ENCODE measurements around the gene S100A9. TPM values are rescaled to one million over a fixed set of nuclear protein-coding genes. Genes with fewer than 3 reads are reported as not detected.

Gene S100A9
- total RNA-seq, 1 donor from 2014 or later: 1,065 TPM

DNA sequence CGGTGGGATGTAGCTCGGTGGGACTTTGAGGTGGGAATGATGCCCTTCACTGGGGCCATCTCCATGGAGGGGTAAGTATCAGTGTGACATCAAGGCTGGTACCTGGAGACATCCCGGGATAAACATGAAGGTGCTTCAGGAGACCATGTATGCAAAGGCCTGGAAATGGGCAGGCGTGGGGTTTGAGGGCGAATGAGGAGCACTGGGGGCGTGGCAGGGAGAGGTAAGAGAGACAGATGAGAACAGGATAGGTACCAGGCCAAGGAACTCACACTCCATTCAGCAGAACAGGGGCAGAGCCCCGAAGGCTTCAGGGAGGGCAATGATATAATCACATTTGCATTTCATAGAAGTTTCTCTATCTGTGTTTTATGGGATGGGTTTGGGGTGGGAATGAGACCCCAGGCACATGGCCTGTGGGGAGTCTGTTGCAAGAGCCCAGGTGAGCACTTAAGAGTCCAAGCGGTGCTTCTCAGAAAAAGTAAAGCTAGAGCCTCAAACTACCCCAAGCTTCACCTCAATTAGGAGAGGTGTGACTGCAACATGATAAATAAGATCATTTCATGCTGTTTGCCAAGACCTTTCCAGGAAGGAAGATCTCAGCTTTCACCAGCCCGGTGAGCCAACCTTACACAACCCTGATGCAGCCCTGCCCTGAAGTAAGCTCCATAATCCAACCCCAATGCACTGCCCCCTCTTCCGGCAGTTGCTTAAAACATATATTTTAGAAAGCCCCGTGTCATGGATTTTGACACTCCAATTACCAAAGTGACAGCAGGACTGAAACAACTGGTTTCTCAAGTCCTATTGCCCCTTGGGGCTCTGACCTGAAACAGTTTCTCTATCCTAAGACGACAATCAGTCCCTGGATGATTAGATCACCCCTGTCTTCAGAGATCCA is 7.4 kb downstream of the S100A9 start:
- DNase-seq (ENCODE audit: extremely low spot score, unreplicated experiment): no peak
- Mint-ChIP-seq H3K9me3 (no peaks in the 10 kb centered on the region), H3K36me3 (peaks cover 4% of the 10 kb centered on the region), H3K27me3 (peaks cover 8% of the 10 kb centered on the region), H3K4me1 (ENCODE audit: unreplicated experiment) (peaks cover 3% of the 10 kb centered on the region), H3K4me3 (peak overlapping the region; percentile 73), H3K27ac (peak overlapping the region; percentile 97)
- TF ChIP-seq, protein P1, sequence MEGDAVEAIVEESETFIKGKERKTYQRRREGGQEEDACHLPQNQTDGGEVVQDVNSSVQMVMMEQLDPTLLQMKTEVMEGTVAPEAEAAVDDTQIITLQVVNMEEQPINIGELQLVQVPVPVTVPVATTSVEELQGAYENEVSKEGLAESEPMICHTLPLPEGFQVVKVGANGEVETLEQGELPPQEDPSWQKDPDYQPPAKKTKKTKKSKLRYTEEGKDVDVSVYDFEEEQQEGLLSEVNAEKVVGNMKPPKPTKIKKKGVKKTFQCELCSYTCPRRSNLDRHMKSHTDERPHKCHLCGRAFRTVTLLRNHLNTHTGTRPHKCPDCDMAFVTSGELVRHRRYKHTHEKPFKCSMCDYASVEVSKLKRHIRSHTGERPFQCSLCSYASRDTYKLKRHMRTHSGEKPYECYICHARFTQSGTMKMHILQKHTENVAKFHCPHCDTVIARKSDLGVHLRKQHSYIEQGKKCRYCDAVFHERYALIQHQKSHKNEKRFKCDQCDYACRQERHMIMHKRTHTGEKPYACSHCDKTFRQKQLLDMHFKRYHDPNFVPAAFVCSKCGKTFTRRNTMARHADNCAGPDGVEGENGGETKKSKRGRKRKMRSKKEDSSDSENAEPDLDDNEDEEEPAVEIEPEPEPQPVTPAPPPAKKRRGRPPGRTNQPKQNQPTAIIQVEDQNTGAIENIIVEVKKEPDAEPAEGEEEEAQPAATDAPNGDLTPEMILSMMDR (conservative IDR thresholded peaks at IDR 0.05): no peak

DNA sequence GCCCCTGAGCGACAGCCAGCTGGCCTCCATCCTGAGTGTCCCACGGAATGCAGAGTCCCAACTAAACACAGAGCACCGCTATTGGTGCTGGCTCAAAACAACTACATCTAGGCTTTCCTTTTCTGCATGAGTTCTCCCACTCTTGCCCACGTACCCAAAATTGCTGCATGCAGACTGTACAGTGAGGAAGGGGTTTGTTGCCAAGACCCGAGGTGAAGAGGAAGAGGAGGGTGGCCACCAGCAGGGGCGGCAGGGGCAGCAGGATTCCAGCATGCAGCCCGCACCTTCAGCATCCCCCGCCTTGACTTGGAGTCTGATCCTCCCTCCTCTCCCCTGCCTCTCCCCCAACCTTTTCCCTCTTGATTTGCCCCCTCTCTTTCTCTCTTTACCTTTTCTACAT is 8.0 kb downstream of the S100A9 start:
- no peak for DNase-seq (ENCODE audit: extremely low spot score, unreplicated experiment)

DNA sequence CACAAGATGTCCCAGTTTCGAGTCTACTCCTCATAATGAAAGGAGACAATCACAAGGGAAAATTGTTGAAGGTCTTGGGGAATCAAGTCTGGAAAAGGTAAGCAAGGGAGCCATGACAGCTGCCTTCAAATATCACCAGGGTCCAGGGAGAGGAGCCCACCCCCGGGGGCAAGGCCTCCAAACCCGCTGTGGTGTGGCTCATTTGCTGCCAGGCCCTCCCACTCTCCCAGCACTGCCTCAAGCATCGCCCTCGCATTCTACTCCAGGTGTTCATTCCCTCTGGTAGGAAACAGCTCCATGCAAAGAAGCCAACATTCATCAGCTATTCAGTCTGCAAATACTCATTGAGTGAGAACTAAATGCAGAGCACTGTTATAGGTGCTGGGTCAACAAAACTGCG is 8.6 kb downstream of the S100A9 start:
- Mint-ChIP-seq H3K27me3 (peaks cover 8% of the 10 kb centered on the region), H3K4me3 (no peak overlapping the region), H3K4me1 (ENCODE audit: unreplicated experiment) (peaks cover 3% of the 10 kb centered on the region), H3K27ac (peak overlapping the region; percentile 97), H3K36me3 (no peaks in the 10 kb centered on the region), H3K9me3 (no peaks in the 10 kb centered on the region)
- DNase-seq (ENCODE audit: extremely low spot score, unreplicated experiment): no peak
- TF ChIP-seq, protein P1 (conservative IDR thresholded peaks at IDR 0.05): no peak

More for the DNA sequence above, 8.0 kb downstream of the S100A9 start:
- H3K27ac Mint-ChIP-seq: peak overlapping the region; percentile 97
- no peaks in the 10 kb centered on the region for H3K9me3 Mint-ChIP-seq
- H3K27me3 Mint-ChIP-seq: peaks cover 8% of the 10 kb centered on the region
- peak overlapping the region; percentile 73 for H3K4me3 Mint-ChIP-seq
- TF ChIP-seq, protein P1 (conservative IDR thresholded peaks at IDR 0.05): no peak
- H3K4me1 Mint-ChIP-seq (ENCODE audit: unreplicated experiment): peaks cover 3% of the 10 kb centered on the region
- peaks cover 4% of the 10 kb centered on the region for H3K36me3 Mint-ChIP-seq

DNA sequence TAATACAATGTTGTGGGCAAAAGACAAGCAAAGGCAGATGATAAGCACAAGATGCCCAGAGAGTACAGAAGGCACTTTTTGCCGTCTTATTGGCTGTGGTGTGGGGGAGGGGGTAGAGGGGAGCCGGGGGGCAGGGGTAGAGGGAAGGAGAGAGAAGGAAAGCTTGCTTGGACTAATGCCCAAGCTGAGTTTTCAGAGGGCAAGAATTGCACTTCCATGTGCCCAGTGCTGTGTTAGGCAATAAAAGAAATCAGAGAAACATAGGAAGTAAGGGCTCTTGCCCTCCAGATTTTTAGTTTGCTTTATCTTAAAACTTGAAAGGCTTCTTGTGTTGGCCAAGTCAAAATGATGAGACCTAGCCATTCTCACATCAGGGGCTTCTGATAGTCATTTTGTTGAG is 9.4 kb downstream of the S100A9 start:
- peaks cover 3% of the 10 kb centered on the region for H3K4me1 Mint-ChIP-seq (ENCODE audit: unreplicated experiment)
- no peak overlapping the region for H3K4me3 Mint-ChIP-seq
- no peaks in the 10 kb centered on the region for H3K36me3 Mint-ChIP-seq
- no peak for DNase-seq (ENCODE audit: extremely low spot score, unreplicated experiment)
- H3K27ac Mint-ChIP-seq: no peak overlapping the region
- H3K27me3 Mint-ChIP-seq: peaks cover 8% of the 10 kb centered on the region
- TF ChIP-seq, protein P1 (conservative IDR thresholded peaks at IDR 0.05): no peak
- no peaks in the 10 kb centered on the region for H3K9me3 Mint-ChIP-seq

DNA sequence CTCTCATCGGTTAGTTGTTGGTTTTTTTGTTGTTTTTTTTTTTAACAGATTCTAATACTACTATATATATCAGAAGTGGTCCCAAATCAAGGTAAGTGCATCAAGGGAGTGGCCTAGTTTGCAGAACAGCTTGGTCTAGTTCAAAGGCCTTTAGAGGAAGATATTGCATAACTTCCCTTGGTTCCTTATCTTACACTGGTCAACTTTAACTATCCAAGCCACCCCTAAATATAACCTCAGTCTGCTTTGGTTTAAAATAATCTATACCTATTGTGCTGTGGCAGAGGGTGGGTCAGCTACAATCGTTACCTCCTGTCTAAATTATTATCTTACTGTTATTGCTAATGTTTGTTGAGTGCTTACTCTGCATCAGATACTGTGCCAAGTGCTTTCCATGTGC is 10.8 kb downstream of the S100A9 start:
- TF ChIP-seq, protein P1 (conservative IDR thresholded peaks at IDR 0.05): no peak
- Mint-ChIP-seq H3K4me1 (ENCODE audit: unreplicated experiment) (peaks cover 3% of the 10 kb centered on the region), H3K27me3 (peaks cover 8% of the 10 kb centered on the region), H3K4me3 (no peak overlapping the region), H3K36me3 (no peaks in the 10 kb centered on the region), H3K27ac (no peak overlapping the region), H3K9me3 (no peaks in the 10 kb centered on the region)
- DNase-seq (ENCODE audit: extremely low spot score, unreplicated experiment): no peak

Measured in type B pancreatic cell (in vitro differentiated cells).